Panc1 (cell line): ENCODE measurements around the gene GPR32. TPM values are rescaled to one million over a fixed set of nuclear protein-coding genes. Genes with fewer than 3 reads are reported as not detected.
A peak's percentile ranks its signal among the peaks of the same experiment; 100 is the strongest.

Experiments
- ATAC-seq: fragments of 200-7000 bp; cut with Tn5 transposase; 2 replicates; pipeline ENCODE4 v1.9.1; 2020; ENCODE audit warnings: mild to moderate bottlenecking, moderate library complexity
- BruUV-seq: library from RNA; stranded (reverse); fragments of 400-500 nt; replicated peaks from 2 replicates; lab custom pipeline; 2021; lab: Mats Ljungman, UMichigan
- CTCF ChIA-PET: fragments of 300-600 bp; sonication (Branson Sonifier 250); formaldehyde crosslinking; loops from one replicate; lab custom pipeline; 2022; ENCODE audit warnings: antibody characterized with exemption; lab: Charles Lee
- POLR2A ChIA-PET: fragments of 300-600 bp; sonication (Branson Sonifier 250); formaldehyde crosslinking; loops from one replicate; lab custom pipeline; 2022; ENCODE audit warnings: antibody characterized with exemption; lab: Charles Lee
- DNase-seq: peaks from one replicate; pipeline ENCODE4 v3.0.0-alpha.2; 2010; ENCODE audit warnings: low read depth, low spot score
- H3K27ac ChIP-seq: 2 replicates; pipeline ENCODE4 v1.5.1; 2011; ENCODE audit warnings: mild to moderate bottlenecking, low read length, inconsistent platforms
- H3K27me3 ChIP-seq: fragments of 200-500 bp; sonication (Bioruptor generic); 2 replicates; pipeline ENCODE4 v1.6.0; 2014; ENCODE audit warnings: low read length, inconsistent platforms; ENCODE audit not compliant: control insufficient read depth, insufficient read depth
- H3K36me3 ChIP-seq: fragments of 200-500 bp; sonication (Bioruptor generic); 2 replicates; pipeline ENCODE4 v1.5.1; 2014; ENCODE audit warnings: inconsistent platforms, mild to moderate bottlenecking, low read length, moderate library complexity; ENCODE audit not compliant: control insufficient read depth, insufficient read depth
- H3K4me1 ChIP-seq: 2 replicates; pipeline ENCODE4 v1.5.1; 2011; ENCODE audit warnings: inconsistent platforms, mild to moderate bottlenecking, low read length, moderate library complexity; ENCODE audit not compliant: control insufficient read depth, insufficient read depth
- H3K4me3 ChIP-seq, 2 experiments: 2 replicates each; pipeline ENCODE4 v1.5.1; 2011 to 2012; ENCODE audit warnings: low read depth in 2 of 2, low read length in 2 of 2, mild to moderate bottlenecking in 2 of 2, inconsistent platforms in 1 of 2, moderate library complexity in 1 of 2
- H3K9me3 ChIP-seq: fragments of 200-500 bp; sonication (Bioruptor generic); 2 replicates; pipeline ENCODE4 v1.5.1; 2014; ENCODE audit warnings: low read depth, mild to moderate bottlenecking, inconsistent platforms, low read length, moderate library complexity; ENCODE audit not compliant: control insufficient read depth, insufficient read depth
- POLR2AphosphoS5 ChIP-seq: IDR thresholded peaks from 2 replicates; pipeline ENCODE4 v1.6.1; 2012; ENCODE audit warnings: mild to moderate bottlenecking, low read depth, low read length, moderate library complexity
- SIN3A ChIP-seq: IDR thresholded peaks from 2 replicates; pipeline ENCODE4 v1.6.1; 2012; ENCODE audit warnings: low read depth, mild to moderate bottlenecking, low read length, moderate library complexity, borderline replicate concordance; ENCODE audit not compliant: insufficient read depth
- TCF7L2 ChIP-seq: IDR thresholded peaks from 2 replicates; pipeline ENCODE4 v1.6.1; 2011; ENCODE audit warnings: mild to moderate bottlenecking, low read depth, low read length, inconsistent platforms
- in situ Hi-C: cut with HindIII; loops from 2 replicates; pipeline ENCODE4 v1.10.0; 2016; ENCODE audit warnings: low sequenced_read_pairs, low pct_unique_long_range_greater_than_20kb
- intact Hi-C: fragments of 100-400 bp; cut with micrococcal nuclease; formaldehyde crosslinking; loops from one replicate; pipeline ENCODE4 v1.10.0; 2022; ENCODE audit not compliant: unreplicated experiment
- total RNA-seq: library from RNA; stranded (reverse); gene quantifications from one replicate; pipeline ENCODE4 v1.2.1, GENCODE V29; 2021; ENCODE audit not compliant: unreplicated experiment
- TF ChIP-seq, protein P1 (sequence below): fragments of 450-650 bp; IDR thresholded peaks from 2 replicates; pipeline ENCODE4 v1.5.1; 2017; ENCODE audit warnings: mild to moderate bottlenecking
- TF ChIP-seq, protein P2 (sequence below), 2 experiments: IDR thresholded peaks; 2 replicates each; pipeline ENCODE4 v1.6.1; 2011 to 2012; ENCODE audit warnings: low read depth in 2 of 2, control low read depth in 1 of 2, low read length in 1 of 2, mild to moderate bottlenecking in 1 of 2, moderate library complexity in 1 of 2; ENCODE audit not compliant: insufficient read depth in 1 of 2

The GPR32 gene
- total RNA-seq, 1 experiment from 2014 or later = not detected

- DNase-seq (no peak), ATAC-seq (peak; percentile 48; the same call in 1 of the 2 replicates)
- CTCF ChIA-PET = interaction anchor here (0.7 kb wide), 1 partner anchor 72 kb away, joined by 3 read pairs; no protein-coding TSS in a partner anchor
- POLR2A ChIA-PET = no interaction called here
- intact Hi-C loops (no loop called here), in situ Hi-C loops (no loop called here)
- no peaks in the 10 kb centered on the region for H3K36me3 ChIP-seq
- H3K27me3 ChIP-seq = peaks cover 5% of the 10 kb centered on the region
- H3K9me3 ChIP-seq = no peaks in the 10 kb centered on the region
- BruUV-seq = no TSS peak
- H3K4me3 ChIP-seq = peak overlapping the region; percentile 10 to 12; a peak in 3 of 4 replicates
- no peak overlapping the region for H3K27ac ChIP-seq
- TF ChIP-seq POLR2AphosphoS5 (no peak), TCF7L2 (peak; percentile 72)
- H3K4me1 ChIP-seq = no peaks in the 10 kb centered on the region
These were observed 7.6 kb downstream of the GPR32 start for GRCh38 chr19:50777830-50778303.

DNA sequence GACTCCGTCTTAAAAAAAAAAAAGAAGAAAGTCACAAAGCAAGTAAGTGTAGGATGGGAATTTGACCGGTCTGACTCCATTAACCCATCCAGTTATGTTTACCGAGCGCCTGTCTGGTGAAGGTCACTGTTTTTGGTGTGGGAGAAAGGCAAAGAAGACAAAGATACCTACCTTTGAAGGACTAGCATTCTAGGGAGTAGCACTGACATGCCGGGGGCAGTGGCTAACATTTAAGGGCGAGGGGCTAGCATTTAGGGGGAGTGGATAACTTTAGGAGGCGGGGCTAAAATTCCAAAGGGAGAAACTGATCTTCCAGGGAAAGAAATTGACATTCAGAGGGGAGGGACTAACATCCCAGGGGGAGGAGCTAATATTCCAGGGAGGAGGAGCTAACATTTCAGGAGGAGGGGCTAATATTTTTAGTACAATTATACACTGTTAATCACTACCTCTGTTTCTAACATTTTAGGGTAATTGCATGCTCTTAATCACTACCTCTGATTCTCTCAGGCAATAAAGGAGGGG is 8.7 kb downstream of the GPR32 start:
- ChIA-PET CTCF (interaction anchor here (0.5 to 1.0 kb wide), 2 partner anchors 75 to 289 kb away, joined by 3 read pairs; no protein-coding TSS in a partner anchor), POLR2A (interaction anchor here (0.6 kb wide), 1 partner anchor 25 kb away, joined by 4 read pairs; no protein-coding TSS in a partner anchor)
- no peak for DNase-seq
- no peaks in the 10 kb centered on the region for H3K36me3 ChIP-seq
- intact Hi-C loops = no loop called here
- H3K4me3 ChIP-seq = no peak overlapping the region
- no peaks in the 10 kb centered on the region for H3K9me3 ChIP-seq
- TF ChIP-seq, protein P1, sequence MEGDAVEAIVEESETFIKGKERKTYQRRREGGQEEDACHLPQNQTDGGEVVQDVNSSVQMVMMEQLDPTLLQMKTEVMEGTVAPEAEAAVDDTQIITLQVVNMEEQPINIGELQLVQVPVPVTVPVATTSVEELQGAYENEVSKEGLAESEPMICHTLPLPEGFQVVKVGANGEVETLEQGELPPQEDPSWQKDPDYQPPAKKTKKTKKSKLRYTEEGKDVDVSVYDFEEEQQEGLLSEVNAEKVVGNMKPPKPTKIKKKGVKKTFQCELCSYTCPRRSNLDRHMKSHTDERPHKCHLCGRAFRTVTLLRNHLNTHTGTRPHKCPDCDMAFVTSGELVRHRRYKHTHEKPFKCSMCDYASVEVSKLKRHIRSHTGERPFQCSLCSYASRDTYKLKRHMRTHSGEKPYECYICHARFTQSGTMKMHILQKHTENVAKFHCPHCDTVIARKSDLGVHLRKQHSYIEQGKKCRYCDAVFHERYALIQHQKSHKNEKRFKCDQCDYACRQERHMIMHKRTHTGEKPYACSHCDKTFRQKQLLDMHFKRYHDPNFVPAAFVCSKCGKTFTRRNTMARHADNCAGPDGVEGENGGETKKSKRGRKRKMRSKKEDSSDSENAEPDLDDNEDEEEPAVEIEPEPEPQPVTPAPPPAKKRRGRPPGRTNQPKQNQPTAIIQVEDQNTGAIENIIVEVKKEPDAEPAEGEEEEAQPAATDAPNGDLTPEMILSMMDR = no peak
- TF ChIP-seq, protein P2, sequence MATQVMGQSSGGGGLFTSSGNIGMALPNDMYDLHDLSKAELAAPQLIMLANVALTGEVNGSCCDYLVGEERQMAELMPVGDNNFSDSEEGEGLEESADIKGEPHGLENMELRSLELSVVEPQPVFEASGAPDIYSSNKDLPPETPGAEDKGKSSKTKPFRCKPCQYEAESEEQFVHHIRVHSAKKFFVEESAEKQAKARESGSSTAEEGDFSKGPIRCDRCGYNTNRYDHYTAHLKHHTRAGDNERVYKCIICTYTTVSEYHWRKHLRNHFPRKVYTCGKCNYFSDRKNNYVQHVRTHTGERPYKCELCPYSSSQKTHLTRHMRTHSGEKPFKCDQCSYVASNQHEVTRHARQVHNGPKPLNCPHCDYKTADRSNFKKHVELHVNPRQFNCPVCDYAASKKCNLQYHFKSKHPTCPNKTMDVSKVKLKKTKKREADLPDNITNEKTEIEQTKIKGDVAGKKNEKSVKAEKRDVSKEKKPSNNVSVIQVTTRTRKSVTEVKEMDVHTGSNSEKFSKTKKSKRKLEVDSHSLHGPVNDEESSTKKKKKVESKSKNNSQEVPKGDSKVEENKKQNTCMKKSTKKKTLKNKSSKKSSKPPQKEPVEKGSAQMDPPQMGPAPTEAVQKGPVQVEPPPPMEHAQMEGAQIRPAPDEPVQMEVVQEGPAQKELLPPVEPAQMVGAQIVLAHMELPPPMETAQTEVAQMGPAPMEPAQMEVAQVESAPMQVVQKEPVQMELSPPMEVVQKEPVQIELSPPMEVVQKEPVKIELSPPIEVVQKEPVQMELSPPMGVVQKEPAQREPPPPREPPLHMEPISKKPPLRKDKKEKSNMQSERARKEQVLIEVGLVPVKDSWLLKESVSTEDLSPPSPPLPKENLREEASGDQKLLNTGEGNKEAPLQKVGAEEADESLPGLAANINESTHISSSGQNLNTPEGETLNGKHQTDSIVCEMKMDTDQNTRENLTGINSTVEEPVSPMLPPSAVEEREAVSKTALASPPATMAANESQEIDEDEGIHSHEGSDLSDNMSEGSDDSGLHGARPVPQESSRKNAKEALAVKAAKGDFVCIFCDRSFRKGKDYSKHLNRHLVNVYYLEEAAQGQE (IDR thresholded peaks at IDR 0.05; ENCODE audit: insufficient read depth in 1 of 2, low read depth in 2 of 2, low read length in 1 of 2) = no peak
- no peak for TF ChIP-seq POLR2AphosphoS5
- no peak for TF ChIP-seq SIN3A
- no peak for TF ChIP-seq TCF7L2
- H3K4me1 ChIP-seq = no peaks in the 10 kb centered on the region
- in situ Hi-C loops = no loop called here
- no TSS peak for BruUV-seq
- no peak for ATAC-seq
- H3K27me3 ChIP-seq = peaks cover 5% of the 10 kb centered on the region
- H3K27ac ChIP-seq = no peak overlapping the region
